ENCODE results near the gene HHLA2.

HHLA2 gene

GRCh38 chr3:108333961-108334360 is 37.6 kb downstream of the HHLA2 start:
- no peak for TF ChIP-seq CTCF (IDR thresholded peaks at IDR 0.05; ENCODE audit: low read depth, low read length)
- H3K4me3 ChIP-seq (ENCODE audit: low read depth, low read length), result no peak overlapping the region
- no peak for DNase-seq (ENCODE audit: low read depth, low spot score)
- in situ Hi-C loops (cut with HindIII; ENCODE audit: low sequenced_read_pairs), result no loop called here

GRCh38 chr3:108334701-108335100 is 38.4 kb downstream of the HHLA2 start:
- in situ Hi-C loops (cut with HindIII; ENCODE audit: low sequenced_read_pairs), result no loop called here
- TF ChIP-seq CTCF (IDR thresholded peaks at IDR 0.05; ENCODE audit: low read depth, low read length), result no peak
- no peak overlapping the region for H3K4me3 ChIP-seq (ENCODE audit: low read depth, low read length)
- DNase-seq (ENCODE audit: low read depth, low spot score), result no peak

GRCh38 chr3:108338901-108339545 is 42.7 kb downstream of the HHLA2 start:
- TF ChIP-seq CTCF (IDR thresholded peaks at IDR 0.05; ENCODE audit: low read depth, low read length), result no peak
- in situ Hi-C loops (cut with HindIII; ENCODE audit: low sequenced_read_pairs), result no loop called here
- H3K4me3 ChIP-seq (ENCODE audit: low read depth, low read length), result no peak overlapping the region
- DNase-seq (ENCODE audit: low read depth, low spot score), result no peak

GRCh38 chr3:108341911-108342310 is 45.6 kb downstream of the HHLA2 start:
- no peak for TF ChIP-seq CTCF (IDR thresholded peaks at IDR 0.05; ENCODE audit: low read depth, low read length)
- in situ Hi-C loops (cut with HindIII; ENCODE audit: low sequenced_read_pairs), result no loop called here

GRCh38 chr3:108342837-108343486 is 46.6 kb downstream of the HHLA2 start:
- no peak overlapping the region for H3K4me3 ChIP-seq (ENCODE audit: low read depth, low read length)
- DNase-seq (ENCODE audit: low read depth, low spot score), result peak; percentile 72
- in situ Hi-C loops (cut with HindIII; ENCODE audit: low sequenced_read_pairs), result no loop called here
- no peak for TF ChIP-seq CTCF (IDR thresholded peaks at IDR 0.05; ENCODE audit: low read depth, low read length)

More at GRCh38 chr3:108341911-108342310, 45.6 kb downstream of the HHLA2 start:
- no peak for DNase-seq (ENCODE audit: low read depth, low spot score)
- H3K4me3 ChIP-seq (ENCODE audit: low read depth, low read length), result no peak overlapping the region

GRCh38 chr3:108343491-108343890 is 47.1 kb downstream of the HHLA2 start:
- in situ Hi-C loops (cut with HindIII; ENCODE audit: low sequenced_read_pairs), result no loop called here
- no peak overlapping the region for H3K4me3 ChIP-seq (ENCODE audit: low read depth, low read length)
- no peak for DNase-seq (ENCODE audit: low read depth, low spot score)
- TF ChIP-seq CTCF (IDR thresholded peaks at IDR 0.05; ENCODE audit: low read depth, low read length), result no peak

All from astrocyte of the spinal cord (primary cell).